AG10803 (cell line): ENCODE results near the gene TRABD2B.

ENCODE experiments used
- DNase-seq: peaks from one replicate; pipeline ENCODE4 v3.0.0; 2010; ENCODE audit warnings: low read depth
- H3K4me3 ChIP-seq: 2 replicates; pipeline ENCODE4 v1.5.1; 2011; ENCODE audit warnings: mild to moderate bottlenecking, low read length, control low read depth
- TF ChIP-seq, protein P1 (sequence below): conservative IDR thresholded peaks from 2 replicates; pipeline ENCODE4 v1.5.1; 2011; ENCODE audit warnings: mild to moderate bottlenecking, low read length, control low read depth, inconsistent platforms

The TRABD2B gene

DNA sequence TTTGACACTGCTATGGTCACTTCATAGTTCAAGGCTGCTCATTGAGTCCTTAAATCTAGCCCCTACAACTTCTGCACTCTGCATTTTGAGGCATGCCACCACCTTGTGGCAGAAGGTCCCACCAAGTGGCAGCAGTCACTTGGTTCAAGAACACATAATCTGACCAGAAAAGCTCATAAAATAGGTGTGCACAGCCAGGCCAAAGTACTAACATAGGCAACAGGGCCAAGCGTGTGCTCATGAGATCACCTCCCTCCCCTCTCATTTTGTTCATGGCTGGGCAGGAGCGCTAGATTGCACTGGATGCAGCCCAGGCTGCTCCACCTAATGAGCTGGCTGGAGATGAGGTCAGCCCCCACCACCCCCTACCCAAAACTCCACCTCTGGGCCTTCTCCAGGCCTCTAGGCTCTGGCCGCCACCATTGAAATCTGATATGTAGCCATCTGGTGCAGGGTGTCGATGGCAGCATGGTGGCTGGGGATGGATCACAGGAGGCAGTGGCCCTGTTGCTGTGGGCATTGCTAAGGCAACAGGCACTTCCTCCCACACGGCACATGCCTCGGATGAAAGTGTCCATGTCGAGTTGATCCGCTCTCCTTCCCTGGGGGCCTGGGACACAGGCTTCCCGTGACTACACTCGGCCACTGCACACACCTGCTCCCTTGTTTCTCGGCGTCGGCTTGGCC, 193.2 kb downstream of the TRABD2B start:
- TF ChIP-seq, protein P1, sequence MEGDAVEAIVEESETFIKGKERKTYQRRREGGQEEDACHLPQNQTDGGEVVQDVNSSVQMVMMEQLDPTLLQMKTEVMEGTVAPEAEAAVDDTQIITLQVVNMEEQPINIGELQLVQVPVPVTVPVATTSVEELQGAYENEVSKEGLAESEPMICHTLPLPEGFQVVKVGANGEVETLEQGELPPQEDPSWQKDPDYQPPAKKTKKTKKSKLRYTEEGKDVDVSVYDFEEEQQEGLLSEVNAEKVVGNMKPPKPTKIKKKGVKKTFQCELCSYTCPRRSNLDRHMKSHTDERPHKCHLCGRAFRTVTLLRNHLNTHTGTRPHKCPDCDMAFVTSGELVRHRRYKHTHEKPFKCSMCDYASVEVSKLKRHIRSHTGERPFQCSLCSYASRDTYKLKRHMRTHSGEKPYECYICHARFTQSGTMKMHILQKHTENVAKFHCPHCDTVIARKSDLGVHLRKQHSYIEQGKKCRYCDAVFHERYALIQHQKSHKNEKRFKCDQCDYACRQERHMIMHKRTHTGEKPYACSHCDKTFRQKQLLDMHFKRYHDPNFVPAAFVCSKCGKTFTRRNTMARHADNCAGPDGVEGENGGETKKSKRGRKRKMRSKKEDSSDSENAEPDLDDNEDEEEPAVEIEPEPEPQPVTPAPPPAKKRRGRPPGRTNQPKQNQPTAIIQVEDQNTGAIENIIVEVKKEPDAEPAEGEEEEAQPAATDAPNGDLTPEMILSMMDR, result no peak
- no peak overlapping the region for H3K4me3 ChIP-seq
- no peak for DNase-seq

DNA sequence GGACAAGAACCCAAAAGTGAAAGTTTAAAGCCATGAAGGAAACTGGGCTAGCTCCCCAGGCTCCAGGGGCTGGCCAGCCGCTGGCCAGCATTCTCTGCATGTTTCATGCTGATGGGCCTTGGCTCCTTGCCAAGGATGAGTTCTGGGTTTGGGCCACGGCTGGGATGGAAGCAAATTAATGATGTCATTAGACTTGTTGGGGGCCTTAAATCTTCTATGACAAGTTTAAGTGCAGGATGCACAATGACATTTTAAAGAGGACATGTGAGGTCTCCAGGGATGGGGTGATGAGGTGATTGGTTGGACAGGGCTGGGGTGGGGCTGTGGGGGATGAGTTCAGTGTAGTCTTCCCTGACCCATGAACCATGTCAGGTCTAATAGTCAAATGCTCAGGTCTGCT, 199.6 kb downstream of the TRABD2B start:
- DNase-seq, result no peak
- TF ChIP-seq, protein P1, result no peak
- no peak overlapping the region for H3K4me3 ChIP-seq

DNA sequence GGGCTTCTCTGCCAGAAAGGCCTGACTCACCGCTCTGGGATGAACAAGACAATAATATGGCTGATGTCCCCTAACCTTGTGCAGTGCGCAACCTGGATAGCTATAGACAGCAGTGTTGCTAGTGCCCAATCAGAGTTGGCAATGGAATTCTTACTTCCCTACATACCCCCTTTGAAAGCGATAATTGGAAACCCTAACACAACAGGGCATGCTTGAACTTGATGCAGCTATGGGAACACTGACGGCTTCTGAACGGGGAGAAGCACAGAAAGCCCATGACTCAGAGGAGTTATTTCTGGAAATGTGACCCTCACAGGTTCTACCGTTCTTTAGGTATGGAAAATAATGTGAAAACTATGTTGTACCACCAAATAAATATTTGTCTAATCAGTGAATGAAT, 200.6 kb downstream of the TRABD2B start:
- TF ChIP-seq, protein P1, result no peak
- H3K4me3 ChIP-seq, result no peak overlapping the region
- no peak for DNase-seq

DNA sequence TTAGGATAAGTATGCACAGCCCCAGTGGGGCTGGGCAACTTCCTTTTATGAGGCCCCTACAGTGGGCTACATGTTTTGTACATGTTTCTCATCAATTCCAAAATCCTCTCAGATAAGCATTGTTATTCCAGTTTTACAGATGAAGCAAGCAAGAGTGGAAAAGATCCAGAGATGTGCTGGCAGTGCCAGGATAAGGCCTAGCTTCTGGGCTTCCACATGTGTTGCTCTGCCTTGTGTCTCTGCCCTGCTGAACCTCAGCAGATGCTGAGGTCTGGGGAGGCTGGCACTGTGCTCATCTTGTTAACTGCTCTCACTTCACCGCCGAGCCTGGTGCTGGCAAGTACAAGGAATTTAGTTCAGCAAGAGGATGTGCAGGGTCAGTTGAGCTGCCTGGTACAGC, 202.1 kb downstream of the TRABD2B start:
- TF ChIP-seq, protein P1, result no peak
- H3K4me3 ChIP-seq, result no peak overlapping the region

DNA sequence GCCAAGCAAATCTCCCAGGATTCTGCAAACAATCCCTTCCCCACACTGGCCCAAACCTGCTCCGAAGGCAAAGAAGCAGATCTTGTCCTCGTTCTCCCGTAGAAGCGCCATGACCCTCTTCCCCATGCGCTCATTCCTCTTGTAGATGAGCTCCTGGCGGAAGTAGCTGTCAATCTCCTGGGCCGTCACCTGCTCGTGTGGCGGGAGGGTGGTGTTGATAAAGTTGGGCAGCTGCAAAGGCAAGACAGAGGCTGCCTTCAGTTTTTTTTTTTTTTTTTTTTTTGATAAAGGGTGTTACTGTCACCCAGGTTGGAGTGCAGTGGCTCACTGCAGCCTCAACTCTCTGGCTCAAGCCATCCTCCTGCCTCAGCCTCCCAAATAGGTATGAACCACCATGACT, 202.7 kb downstream of the TRABD2B start:
- no peak for DNase-seq

More for the DNA sequence above, 202.1 kb downstream of the TRABD2B start:
- no peak for DNase-seq

DNA sequence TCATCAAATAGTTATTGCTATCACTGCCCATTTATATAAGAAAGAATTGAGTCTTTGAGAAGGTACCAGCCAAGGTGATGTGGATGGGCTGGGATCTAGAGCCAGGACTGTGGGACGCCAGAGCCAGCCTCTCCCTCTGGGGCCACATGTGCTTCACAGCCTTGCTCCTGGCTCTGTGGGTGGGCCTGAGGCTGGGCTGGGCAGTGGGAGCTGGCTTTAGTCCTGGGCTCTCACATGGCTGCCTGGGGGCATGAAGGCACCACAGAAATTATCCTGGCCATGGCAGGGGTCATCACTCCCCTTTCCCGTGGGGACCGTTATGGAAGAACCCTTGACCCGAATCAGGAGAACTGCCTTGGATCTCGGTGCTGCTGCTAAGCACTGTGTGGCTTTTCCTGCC, 203.1 kb downstream of the TRABD2B start:
- TF ChIP-seq, protein P1, result no peak
- H3K4me3 ChIP-seq, result no peak overlapping the region
- DNase-seq, result no peak

More for the DNA sequence above, 202.7 kb downstream of the TRABD2B start:
- TF ChIP-seq, protein P1, result no peak
- no peak overlapping the region for H3K4me3 ChIP-seq

DNA sequence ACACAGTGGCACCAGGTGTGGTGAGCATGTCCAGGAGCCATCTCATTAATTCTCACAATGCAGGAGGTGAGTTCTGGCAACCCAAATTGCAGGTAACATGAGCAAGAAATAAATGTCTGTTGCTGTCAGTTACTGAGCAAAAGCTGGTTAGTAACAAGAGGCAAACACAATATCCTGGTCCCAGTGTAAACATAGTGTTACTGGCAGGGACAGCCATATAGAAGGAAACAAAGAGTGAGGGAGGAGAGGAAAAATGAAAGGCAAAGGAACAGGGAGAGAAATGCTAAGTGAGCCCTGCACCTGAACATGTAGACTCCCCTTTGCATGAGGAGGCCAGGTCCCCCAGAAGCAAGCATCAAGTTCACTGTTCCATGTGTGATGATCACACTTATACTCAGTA, 203.6 kb downstream of the TRABD2B start:
- TF ChIP-seq, protein P1, result no peak

More for the DNA sequence above, 203.6 kb downstream of the TRABD2B start:
- DNase-seq, result no peak
- H3K4me3 ChIP-seq, result no peak overlapping the region
